Fibroblast of villous mesenchyme (primary cell): ENCODE results near the gene PARD3. TPM values are rescaled to one million over a fixed set of nuclear protein-coding genes. Genes with fewer than 3 reads are reported as not detected.

Experiments
- DNase-seq: peaks from one replicate; pipeline ENCODE4 v3.0.0-alpha.2; 2010; ENCODE audit warnings: low read depth
- H3K4me3 ChIP-seq: 2 replicates; pipeline ENCODE4 v1.5.1; 2011; ENCODE audit warnings: low read depth, mild to moderate bottlenecking, low read length
- total RNA-seq: library from RNA; depleted of rRNA; stranded (reverse); fragments of >200 nt; gene quantifications from 2 replicates; pipeline ENCODE4 v1.2.3, GENCODE V29; 2012
- TF ChIP-seq, protein P1 (sequence below): IDR thresholded peaks from 2 replicates; pipeline ENCODE4 v1.5.1; 2012; ENCODE audit warnings: low read depth, mild to moderate bottlenecking, low read length; ENCODE audit not compliant: insufficient read depth

PARD3 gene
- total RNA-seq, 1 donor = 44.0 TPM

DNA sequence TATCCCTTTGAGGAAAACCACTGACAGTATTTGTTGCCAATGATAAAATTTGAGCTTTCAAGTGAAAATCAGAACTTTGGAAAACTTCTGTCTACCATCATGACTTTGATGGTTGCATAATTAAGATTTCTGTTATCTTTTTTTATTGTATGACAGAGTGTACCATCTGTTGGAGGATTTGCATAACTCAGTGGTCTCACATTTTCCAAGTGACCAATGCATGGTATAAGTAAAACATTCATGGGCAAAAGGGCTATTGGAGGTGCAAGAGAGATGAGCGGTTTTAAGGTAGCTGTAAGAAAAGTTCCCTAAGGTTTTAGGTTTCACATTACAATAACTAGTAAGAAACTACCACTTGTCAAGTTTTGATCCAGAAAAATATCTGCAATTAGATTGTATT lies 625.3 kb downstream of the PARD3 start:
- no peak for DNase-seq
- TF ChIP-seq, protein P1, sequence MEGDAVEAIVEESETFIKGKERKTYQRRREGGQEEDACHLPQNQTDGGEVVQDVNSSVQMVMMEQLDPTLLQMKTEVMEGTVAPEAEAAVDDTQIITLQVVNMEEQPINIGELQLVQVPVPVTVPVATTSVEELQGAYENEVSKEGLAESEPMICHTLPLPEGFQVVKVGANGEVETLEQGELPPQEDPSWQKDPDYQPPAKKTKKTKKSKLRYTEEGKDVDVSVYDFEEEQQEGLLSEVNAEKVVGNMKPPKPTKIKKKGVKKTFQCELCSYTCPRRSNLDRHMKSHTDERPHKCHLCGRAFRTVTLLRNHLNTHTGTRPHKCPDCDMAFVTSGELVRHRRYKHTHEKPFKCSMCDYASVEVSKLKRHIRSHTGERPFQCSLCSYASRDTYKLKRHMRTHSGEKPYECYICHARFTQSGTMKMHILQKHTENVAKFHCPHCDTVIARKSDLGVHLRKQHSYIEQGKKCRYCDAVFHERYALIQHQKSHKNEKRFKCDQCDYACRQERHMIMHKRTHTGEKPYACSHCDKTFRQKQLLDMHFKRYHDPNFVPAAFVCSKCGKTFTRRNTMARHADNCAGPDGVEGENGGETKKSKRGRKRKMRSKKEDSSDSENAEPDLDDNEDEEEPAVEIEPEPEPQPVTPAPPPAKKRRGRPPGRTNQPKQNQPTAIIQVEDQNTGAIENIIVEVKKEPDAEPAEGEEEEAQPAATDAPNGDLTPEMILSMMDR = no peak

DNA sequence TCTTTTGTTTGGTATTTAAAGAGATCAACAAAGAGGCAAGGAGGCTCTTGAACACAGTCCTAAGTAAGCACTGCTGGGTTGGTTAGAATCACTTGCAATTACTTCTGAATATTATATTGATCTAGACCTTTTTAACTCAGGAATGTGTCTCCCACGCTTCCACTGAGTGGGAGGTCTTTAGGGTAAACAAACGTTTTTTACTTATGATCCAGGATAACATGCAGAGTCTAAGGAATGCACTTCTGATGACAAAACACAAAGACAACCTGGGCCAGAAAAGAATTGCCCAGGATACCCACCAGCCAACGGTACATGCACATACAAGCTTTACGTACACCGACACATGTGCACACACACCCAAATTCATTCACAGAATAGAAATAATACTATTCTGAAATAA lies 626.9 kb downstream of the PARD3 start:
- DNase-seq = no peak

More for the DNA sequence above, 625.3 kb downstream of the PARD3 start:
- H3K4me3 ChIP-seq = no peak overlapping the region

DNA sequence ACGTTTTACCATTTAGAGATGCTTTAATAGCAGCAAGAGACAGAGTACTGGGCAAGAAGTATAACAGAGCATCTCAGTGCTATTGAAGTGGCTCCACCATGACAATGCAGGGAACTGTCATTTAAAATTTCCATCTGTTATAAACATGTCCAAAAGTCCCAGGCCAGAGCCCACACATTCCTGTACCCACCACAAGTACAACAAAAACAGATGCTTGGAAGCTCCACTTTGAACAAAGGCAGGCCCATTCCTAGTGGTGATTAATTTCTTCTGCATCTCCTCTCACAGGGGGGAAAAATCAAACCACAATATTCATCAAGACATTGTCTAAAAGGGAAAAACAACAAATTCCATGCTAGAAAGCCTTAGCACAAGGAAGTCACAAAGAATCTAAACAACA lies 627.9 kb downstream of the PARD3 start:
- TF ChIP-seq, protein P1 = no peak
- no peak for DNase-seq
- H3K4me3 ChIP-seq = no peak overlapping the region

More for the DNA sequence above, 626.9 kb downstream of the PARD3 start:
- no peak overlapping the region for H3K4me3 ChIP-seq
- TF ChIP-seq, protein P1 = no peak

DNA sequence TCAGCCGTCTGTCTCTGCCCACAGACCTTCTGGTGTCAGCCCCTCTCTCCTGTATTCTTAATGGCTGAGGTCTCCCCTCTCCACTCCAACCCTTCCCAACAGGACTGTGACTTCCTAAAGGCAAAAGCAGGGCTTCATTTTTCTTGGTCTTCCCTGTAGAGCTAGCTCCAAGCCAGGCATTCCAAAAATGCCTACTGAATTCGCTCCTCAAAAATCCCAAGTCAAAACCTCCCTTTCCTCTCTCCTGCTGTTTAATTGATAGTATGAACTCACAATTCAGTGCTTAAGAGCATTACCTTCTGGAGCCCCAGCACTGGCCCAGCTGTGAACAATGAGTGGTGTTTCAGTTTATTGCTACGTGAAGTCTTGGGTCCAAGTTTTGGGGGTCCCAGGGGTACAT lies 628.4 kb downstream of the PARD3 start:
- no peak overlapping the region for H3K4me3 ChIP-seq
- DNase-seq = no peak
- TF ChIP-seq, protein P1 = no peak

DNA sequence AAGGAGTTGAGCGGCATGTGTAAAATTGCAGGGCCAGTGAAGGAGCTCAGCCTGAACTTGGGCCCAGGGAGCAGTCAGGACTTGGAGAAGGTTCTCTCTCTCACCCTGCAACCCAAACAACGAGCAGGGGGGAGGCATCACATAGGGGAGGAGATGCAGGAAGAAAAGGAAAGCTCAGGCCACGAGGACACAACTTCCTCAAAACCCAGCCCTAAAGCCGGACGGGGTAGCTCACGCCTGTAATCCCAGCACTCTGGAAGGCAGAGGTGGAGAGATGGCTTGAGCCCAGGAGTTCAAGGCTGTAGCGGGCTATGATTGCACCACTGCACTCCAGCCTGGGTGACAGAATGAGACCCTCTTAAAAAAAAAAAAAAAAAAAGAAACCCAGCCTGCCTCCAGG lies 629.1 kb downstream of the PARD3 start:
- H3K4me3 ChIP-seq = no peak overlapping the region
- TF ChIP-seq, protein P1 = no peak
- no peak for DNase-seq

- DNase-seq = no peak
- no peak overlapping the region for H3K4me3 ChIP-seq
- TF ChIP-seq, protein P1 = no peak
These were observed 630.1 kb downstream of the PARD3 start for GRCh38 chr10:34184939-34185386.

DNA sequence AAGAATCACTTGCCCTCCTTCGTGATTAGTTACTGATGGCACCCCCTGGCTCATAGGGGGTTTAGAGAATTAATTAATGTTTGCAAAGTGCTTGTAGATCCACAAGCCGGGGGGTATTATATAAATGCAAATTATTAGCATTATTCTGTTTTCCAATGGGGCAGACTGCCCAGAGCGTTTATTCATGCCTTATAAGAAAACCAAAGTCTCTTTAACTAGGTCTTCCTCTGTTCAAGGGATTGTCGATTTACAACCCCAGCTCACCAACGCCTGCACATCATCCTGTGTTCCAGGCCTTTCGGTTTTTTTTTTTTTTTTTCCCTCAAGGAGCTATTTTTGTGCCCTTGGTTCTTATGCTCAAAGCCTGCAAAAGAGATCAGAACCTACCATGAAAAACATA lies 630.7 kb downstream of the PARD3 start:
- TF ChIP-seq, protein P1 = no peak
- no peak overlapping the region for H3K4me3 ChIP-seq
- DNase-seq = no peak
